HG02840 (cell line): ENCODE measurements around the gene KLHL5.
A peak's percentile ranks its signal among the peaks of the same experiment; 100 is the strongest.
"Not testable (repeated sequence)": the region's sequence is repeated elsewhere in the genome, so short reads cannot be mapped to it uniquely, and the experiment has no call there.

ENCODE experiments used
- ATAC-seq: cut with Tn5 transposase; IDR thresholded peaks from one replicate; pipeline ENCODE4 v1.9.1; 2021; ENCODE audit warnings: mild to moderate bottlenecking, moderate library complexity, moderate number of reproducible peaks; ENCODE audit not compliant: unreplicated experiment, low FRiP score

The KLHL5 gene, protein sequence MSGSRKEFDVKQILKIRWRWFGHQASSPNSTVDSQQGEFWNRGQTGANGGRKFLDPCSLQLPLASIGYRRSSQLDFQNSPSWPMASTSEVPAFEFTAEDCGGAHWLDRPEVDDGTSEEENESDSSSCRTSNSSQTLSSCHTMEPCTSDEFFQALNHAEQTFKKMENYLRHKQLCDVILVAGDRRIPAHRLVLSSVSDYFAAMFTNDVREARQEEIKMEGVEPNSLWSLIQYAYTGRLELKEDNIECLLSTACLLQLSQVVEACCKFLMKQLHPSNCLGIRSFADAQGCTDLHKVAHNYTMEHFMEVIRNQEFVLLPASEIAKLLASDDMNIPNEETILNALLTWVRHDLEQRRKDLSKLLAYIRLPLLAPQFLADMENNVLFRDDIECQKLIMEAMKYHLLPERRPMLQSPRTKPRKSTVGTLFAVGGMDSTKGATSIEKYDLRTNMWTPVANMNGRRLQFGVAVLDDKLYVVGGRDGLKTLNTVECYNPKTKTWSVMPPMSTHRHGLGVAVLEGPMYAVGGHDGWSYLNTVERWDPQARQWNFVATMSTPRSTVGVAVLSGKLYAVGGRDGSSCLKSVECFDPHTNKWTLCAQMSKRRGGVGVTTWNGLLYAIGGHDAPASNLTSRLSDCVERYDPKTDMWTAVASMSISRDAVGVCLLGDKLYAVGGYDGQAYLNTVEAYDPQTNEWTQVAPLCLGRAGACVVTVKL

DNA sequence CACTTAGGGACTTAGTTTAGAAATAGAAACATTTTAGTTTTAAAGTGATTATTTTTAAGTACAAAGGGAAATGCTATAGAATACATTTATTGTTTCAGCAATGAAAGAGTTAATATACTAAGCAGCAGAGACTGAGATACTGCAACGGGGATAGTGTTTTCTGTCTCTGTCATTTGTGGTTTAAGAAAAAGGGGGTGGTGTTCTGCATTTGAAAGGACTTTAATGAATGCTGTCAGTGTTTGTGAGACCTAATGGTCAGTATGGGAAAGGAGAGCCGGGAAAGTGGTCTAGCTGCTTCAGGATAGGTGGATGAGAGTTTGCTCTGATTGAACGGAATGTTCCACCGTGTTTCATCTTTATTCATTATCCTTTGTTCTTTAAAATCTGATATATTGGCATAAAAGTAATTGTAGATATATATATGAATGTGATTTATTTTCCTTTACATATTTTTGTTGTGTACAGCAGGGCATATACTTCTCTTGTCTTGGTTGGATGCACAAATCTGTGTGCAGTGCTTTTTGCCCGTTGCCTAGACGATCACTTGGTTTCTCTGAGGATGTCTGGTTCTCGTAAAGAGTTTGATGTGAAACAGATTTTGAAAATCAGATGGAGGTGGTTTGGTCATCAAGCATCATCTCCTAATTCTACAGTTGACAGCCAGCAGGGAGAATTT is at the start of gene KLHL5:
KLHL5 (plus strand) TSS at position 139 of the 676 bp plus-strand sequence; CDS start at position 560, 421 bp downstream.
- no peak for ATAC-seq

GRCh38 chr4:39014028-39014427 is 48.0 kb upstream of the KLHL5 start:
- ATAC-seq, result no peak

DNA sequence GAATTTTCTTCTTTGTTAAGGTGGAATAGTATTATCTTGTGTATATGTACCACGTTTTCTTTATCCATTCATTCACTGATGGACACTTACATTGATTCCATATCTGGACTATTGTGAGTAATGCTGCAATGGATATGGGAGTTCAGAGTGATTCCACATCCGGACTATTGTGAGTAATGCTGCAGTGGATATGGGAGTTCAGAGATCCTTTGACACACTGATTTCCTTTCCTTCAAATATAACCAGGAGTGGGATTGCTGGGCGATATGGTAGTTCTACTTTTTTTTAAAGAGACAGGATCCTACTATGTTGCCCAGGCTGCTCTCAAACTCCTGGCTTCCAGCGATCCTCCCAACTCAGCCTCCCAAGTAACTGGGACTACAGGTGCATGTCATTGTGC is 41.9 kb upstream of the KLHL5 start:
- no peak for ATAC-seq

DNA sequence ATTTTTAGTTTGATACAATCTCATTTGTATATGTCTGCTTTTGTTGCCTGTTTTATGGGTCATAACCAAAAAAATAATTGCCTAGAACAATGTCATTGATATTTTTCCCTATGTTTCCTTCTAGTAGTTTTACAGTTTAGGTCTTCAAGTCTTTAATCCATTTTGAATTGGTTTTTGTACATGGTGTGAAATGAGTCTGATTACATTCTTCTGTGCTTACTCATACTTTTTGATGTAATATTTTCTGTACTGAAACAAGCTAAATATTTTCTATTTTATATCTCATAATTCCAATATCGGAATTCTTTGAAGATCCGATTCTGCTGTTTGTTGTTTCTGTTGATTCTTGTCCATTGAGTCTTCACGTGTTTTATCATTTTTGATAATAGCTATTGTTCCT is 40.4 kb upstream of the KLHL5 start:
- no peak for ATAC-seq

GRCh38 chr4:39022241-39022640 is 39.8 kb upstream of the KLHL5 start:
- no peak for ATAC-seq

DNA sequence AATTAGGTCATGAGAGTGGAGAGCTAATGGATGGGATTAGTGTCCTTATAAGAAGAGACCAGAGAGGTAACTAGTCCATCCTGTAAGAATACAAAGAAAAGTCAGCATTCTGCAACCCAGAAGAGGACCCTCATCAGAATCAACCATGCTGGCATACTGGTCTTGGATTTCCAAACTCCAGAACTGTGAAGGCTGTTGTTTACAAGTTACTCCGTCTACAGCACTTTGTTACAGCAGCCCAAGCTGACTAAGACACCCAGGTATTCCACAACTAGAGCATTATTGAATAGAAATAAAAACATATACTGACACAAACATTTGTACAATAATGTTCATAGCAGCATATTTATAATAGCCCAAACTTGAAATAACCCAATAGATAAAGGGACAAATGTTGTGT is 39.0 kb upstream of the KLHL5 start:
- no peak for ATAC-seq

- ATAC-seq, result no peak
Measured at GRCh38 chr4:39024311-39024865, 37.6 kb upstream of the KLHL5 start.

DNA sequence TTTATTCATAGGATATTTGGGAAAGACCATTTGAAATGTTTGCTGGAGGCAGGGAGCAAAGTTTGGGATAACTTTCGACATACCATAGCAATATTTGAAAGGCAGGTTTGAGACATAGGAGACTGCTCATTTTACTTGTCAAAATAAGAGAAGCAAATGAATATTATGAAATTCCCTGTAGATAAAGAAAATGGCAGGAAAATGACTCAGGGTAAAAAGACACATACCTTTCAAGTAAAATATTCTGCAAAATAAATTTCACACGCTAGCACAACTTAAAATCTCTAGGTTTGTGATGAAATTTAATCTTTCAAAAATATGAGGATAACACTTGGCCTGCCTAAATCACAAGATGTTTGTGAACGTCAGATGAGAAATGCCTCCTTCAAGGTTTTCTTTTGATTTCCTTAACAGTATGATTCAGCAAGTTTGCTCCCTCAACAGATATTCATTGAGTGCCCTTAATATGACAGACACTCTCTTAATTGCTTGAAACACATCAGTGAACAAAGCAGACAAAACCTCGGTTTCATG is 36.4 kb upstream of the KLHL5 start:
- ATAC-seq, result no peak

GRCh38 chr4:39026096-39026495 is 35.9 kb upstream of the KLHL5 start:
- no peak for ATAC-seq

DNA sequence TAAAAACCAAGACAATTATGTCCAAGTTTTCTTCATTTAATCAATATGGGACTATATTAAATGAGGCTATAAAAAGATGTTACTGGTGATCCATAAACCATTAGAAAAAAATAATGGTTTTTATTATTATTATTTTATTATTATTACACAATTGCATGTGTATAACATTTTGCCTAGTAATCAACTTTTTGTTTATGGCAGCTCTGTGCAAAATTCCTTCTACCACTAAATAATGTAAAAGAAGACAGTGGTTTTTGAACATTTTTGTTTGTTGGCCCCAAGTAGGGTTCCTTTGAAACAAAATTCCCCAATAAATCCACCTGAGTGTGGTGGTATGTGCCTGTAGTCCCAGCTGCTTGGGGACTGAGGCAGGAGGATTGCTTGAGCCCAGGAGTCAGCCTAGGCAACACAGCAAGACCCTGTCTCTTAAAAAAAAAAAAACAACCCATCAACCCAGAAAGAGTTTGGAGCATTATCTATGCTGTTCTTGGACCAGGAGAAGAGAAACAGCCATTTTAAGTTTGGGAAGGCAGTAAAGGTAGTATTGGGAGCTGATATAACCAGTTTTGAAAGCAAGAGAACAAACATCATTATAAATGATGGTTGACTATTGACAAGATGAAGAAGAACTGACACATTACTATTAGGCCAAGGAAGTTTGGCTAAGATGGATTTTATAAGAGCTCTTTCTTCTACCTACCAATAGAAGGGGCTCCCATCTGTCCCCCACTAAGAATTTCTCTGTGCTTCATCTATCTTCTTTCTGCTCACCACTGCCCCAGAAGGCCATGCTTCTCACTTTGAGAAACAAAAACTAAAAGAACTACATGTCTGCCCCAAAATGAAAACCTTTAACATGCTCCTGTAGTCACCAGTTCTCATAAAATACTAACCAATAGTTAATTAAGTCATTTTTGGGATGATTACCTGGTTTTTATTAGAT is 32.0 kb upstream of the KLHL5 start:
- no peak for ATAC-seq

DNA sequence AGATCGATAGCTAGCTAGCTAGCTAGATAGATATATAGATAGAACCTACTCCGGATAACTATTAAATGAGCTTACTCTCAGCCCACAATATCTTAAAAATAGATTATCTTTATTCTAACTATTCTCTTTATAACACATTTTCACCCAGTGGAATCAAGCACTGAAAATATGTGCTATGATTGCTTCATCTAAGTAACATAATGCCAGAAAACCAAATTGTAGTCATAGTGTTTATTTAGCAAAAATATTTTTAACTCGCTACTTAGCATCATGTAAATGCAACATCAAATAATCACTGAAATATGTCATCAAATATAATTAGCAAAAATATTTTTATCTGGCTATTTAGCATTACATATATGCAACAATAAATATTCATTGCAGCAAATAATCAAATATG is 31.3 kb upstream of the KLHL5 start:
- no peak for ATAC-seq

- not testable (repeated sequence) for ATAC-seq
Measured at GRCh38 chr4:39031590-39032020, 30.4 kb upstream of the KLHL5 start.

- ATAC-seq, result peak; percentile 57
Measured at GRCh38 chr4:39032218-39033085, 29.6 kb upstream of the KLHL5 start, which contains the start of gene TMEM156. Gene TMEM156 (minus strand): TSS chr4:39032409. CDS start chr4:39032313, 96 bp downstream.

DNA sequence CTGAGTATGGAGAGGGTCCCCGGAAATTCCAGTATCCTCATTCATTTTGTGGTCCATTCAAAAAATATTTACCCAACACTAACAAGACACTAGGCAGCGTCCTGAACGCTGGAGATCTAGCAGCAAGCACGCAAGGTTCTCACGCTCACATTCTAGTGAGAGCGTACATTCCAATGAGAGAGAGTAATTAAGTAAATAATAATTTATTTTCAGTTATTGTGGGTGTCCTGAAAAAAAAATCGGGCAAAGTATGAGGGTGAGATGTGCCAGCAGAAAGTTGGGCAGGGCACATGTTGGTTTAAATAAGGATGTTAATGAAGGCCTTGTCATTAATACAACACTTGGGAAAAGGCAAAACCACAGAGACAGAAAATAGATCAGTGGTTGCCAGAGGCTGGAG is 25.9 kb upstream of the KLHL5 start:
- no peak for ATAC-seq

DNA sequence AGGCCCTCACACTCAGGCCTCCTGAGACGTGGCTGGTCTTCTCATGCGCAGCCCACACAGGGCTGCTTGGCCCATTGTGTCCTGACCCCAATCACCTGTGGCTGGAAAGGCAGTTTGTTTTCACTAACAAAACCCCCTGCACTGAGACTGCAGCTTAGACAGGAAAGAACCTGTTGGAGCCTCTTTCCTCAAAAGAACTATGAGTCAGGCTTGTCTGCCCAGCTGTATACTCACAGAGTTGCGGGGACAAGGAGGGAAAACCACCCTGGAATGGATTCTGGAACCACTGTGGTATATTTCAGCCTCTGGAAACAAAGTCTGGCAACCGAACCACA is 24.6 kb upstream of the KLHL5 start:
- ATAC-seq, result no peak

DNA sequence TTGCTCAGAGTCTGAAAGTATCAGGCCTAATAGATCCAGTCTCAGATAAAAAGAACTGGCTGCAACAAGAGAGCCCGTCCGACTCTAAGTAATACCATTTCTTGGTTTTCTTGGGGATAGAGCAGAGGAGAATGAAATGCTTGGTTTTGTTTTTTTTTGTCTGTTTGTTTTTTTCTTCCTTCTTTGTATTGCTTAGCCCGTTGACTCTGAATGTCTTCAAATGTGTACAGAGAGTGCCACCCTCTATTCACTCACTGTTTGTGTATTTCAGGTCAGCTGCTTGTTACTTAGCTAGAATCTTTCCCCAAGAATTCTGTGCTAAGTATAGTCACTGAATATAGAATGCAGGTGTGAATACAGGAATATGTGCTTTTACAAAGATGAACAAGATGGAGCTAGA is 24.1 kb upstream of the KLHL5 start:
- ATAC-seq, result no peak

DNA sequence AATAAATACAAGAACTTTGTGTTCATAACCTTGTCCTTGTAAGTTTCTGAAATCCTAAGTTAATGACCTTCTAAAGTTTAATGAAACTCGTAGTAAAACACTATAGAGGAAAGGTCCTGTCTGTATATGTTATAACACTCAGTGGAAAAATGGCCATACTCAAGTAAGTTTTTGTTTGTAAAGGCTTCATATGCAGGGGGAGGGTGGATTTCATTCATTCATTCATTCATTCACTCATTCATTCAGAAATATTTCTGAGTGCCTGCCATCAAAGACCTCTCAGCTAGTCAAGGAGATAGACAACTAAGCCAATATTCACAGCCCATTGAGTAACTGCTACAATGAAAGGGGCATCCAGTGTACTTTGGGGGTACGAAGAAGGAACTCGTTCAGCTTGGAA is 22.9 kb upstream of the KLHL5 start:
- ATAC-seq, result no peak

DNA sequence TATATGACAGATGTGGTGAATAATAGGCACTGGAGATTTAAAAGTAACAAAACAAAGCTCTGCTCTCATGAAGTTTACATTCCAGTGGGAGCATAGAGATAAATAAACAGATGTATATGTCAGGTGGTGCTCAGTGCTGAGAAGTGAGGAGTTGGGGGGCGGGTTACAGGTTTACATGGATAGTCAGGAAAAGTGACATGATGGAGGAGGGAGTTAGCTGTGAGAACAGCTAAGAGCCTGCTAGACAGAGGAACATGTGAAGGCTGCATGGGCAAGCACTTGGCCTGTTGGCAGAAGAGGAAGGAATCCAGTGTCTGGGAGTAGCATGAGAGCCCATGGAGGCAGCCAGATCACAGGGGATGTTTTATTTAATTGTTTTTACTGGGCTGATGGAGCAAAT is 19.7 kb upstream of the KLHL5 start:
- no peak for ATAC-seq
